GM20000 (cell line): ENCODE measurements around the gene PPP2R1B.
A peak's percentile ranks its signal among the peaks of the same experiment; 100 is the strongest.

ENCODE experiments used
- DNase-seq: peaks from one replicate; pipeline ENCODE4 v3.0.0; 2012; ENCODE audit warnings: low spot score
- CTCF ChIP-seq: IDR thresholded peaks from 2 replicates; pipeline ENCODE4 v1.5.1; 2012; ENCODE audit warnings: mild to moderate bottlenecking, control low read depth; ENCODE audit errors: extremely low read depth, missing control alignments

Gene PPP2R1B

GRCh38 chr11:111765984-111766833 is at the start of gene PPP2R1B:
PPP2R1B (minus strand) TSS chr11:111766389; CDS start chr11:111766361, 28 bp downstream.
- DNase-seq = peak; percentile 98
- TF ChIP-seq CTCF = no peak

GRCh38 chr11:111815489-111815888 is 49.3 kb upstream of the PPP2R1B start:
- DNase-seq = no peak
- no peak for TF ChIP-seq CTCF

GRCh38 chr11:111814557-111815320 is 48.5 kb upstream of the PPP2R1B start:
- no peak for DNase-seq
- TF ChIP-seq CTCF = no peak

GRCh38 chr11:111814106-111814505 is 47.9 kb upstream of the PPP2R1B start:
- no peak for TF ChIP-seq CTCF

GRCh38 chr11:111812211-111812610 is 46.0 kb upstream of the PPP2R1B start:
- no peak for DNase-seq
- no peak for TF ChIP-seq CTCF

More at GRCh38 chr11:111814106-111814505, 47.9 kb upstream of the PPP2R1B start:
- no peak for DNase-seq

GRCh38 chr11:111811445-111811844 is 45.3 kb upstream of the PPP2R1B start:
- TF ChIP-seq CTCF = no peak
- DNase-seq = no peak

GRCh38 chr11:111808834-111809233 is 42.6 kb upstream of the PPP2R1B start:
- TF ChIP-seq CTCF = no peak
- no peak for DNase-seq
